K562 (cell line): ENCODE measurements around the gene FTH1. TPM values are rescaled to one million over a fixed set of nuclear protein-coding genes. Genes with fewer than 3 reads are reported as not detected.

Experiments used
- BRD4 ChIP-seq: fragments of 200-600 bp; sonication (generic); IDR thresholded peaks from 2 replicates; pipeline ENCODE4 v1.6.1; 2017; ENCODE audit warnings: inconsistent platforms
- CHD4 ChIP-seq: fragments of 200-600 bp; sonication (generic); IDR thresholded peaks from 3 replicates; pipeline ENCODE4 v1.6.1; 2012; ENCODE audit warnings: low read depth, mild to moderate bottlenecking, mixed read lengths, low read length, inconsistent platforms; ENCODE audit not compliant: insufficient read depth, insufficient replicate concordance, poor library complexity, severe bottlenecking
- DIDO1 ChIP-seq: fragments of 450-650 bp; IDR thresholded peaks from 2 replicates; pipeline ENCODE4 v1.6.1; 2016; ENCODE audit warnings: low read depth, missing biosample characterization, missing genetic modification characterization
- FOXP1 ChIP-seq: sonication (generic); formaldehyde crosslinking; IDR thresholded peaks from 2 replicates; pipeline ENCODE4 v1.8.0; 2022; ENCODE audit warnings: mild to moderate bottlenecking, missing genetic modification reagents
- HMG20A ChIP-seq: fragments of 450-650 bp; formaldehyde crosslinking; conservative IDR thresholded peaks from 2 replicates; pipeline ENCODE4 v1.4.0; 2020; ENCODE audit warnings: mild to moderate bottlenecking, mixed read lengths
- ID3 ChIP-seq, 2 experiments: fragments of 250-450 bp in 1 of 2; fragments of 450-650 bp in 1 of 2; sonication (Bioruptor Pico) in 1 of 2; IDR thresholded peaks; 2 replicates each; pipeline versions ENCODE4 v1.6.1 to v1.8.0; 2016 to 2021; ENCODE audit warnings: mild to moderate bottlenecking in 2 of 2, moderate library complexity in 2 of 2, missing compliant biosample characterization in 1 of 2, missing genetic modification characterization in 1 of 2
- IRF2 ChIP-seq: sonication (generic); formaldehyde crosslinking; IDR thresholded peaks from 2 replicates; pipeline ENCODE4 v1.8.1; 2022; ENCODE audit warnings: mild to moderate bottlenecking, missing genetic modification reagents
- MCM2 ChIP-seq: fragments of 450-650 bp; IDR thresholded peaks from 2 replicates; pipeline ENCODE4 v1.6.1; 2017; ENCODE audit warnings: low read depth, mild to moderate bottlenecking
- MED1 ChIP-seq: sonication (generic); formaldehyde crosslinking; IDR thresholded peaks from 2 replicates; pipeline ENCODE4 v1.8.1; 2023; ENCODE audit warnings: missing genetic modification reagents, borderline replicate concordance
- MXI1 ChIP-seq: IDR thresholded peaks from 2 replicates; pipeline ENCODE4 v1.6.1; 2011; ENCODE audit warnings: low read depth, mild to moderate bottlenecking, improper control_type of control experiment, low read length
- PTBP1 ChIP-seq: fragments of 200-400 bp; formaldehyde crosslinking; IDR thresholded peaks from 2 replicates; pipeline ENCODE4 v1.6.1; 2017; ENCODE audit warnings: low read depth, low read length
- PTTG1 ChIP-seq: fragments of 450-650 bp; IDR thresholded peaks from 2 replicates; pipeline ENCODE4 v1.6.1; 2016; ENCODE audit warnings: low read depth, mild to moderate bottlenecking, missing genetic modification characterization, missing compliant biosample characterization
- PYGO2 ChIP-seq: fragments of 450-650 bp; IDR thresholded peaks from 2 replicates; pipeline ENCODE4 v1.6.1; 2016; ENCODE audit warnings: mild to moderate bottlenecking, missing genetic modification characterization, moderate library complexity, missing compliant biosample characterization
- RBM25 ChIP-seq: fragments of 200-400 bp; formaldehyde crosslinking; IDR thresholded peaks from 2 replicates; pipeline ENCODE4 v1.6.1; 2018; ENCODE audit warnings: low read length, low read depth, moderate library complexity; ENCODE audit not compliant: severe bottlenecking
- RNF2 ChIP-seq: sonication (generic); IDR thresholded peaks from 2 replicates; pipeline ENCODE4 v1.6.1; 2016
- STAT5A ChIP-seq: IDR thresholded peaks from 2 replicates; pipeline ENCODE4 v1.6.1; 2012; ENCODE audit warnings: low read length, inconsistent platforms, borderline replicate concordance
- TBP ChIP-seq: optimal IDR thresholded peaks from 2 replicates; pipeline ENCODE3; 2011; ENCODE audit warnings: low read depth, low read length, improper control_type of control experiment
- TCF7 ChIP-seq: sonication (generic); IDR thresholded peaks from 2 replicates; pipeline ENCODE4 v1.6.1; 2016; ENCODE audit warnings: antibody characterized with exemption, borderline replicate concordance
- XRCC4 ChIP-seq: IDR thresholded peaks from one replicate; pipeline ENCODE4 v1.6.1; 2011; ENCODE audit not compliant: insufficient read depth, insufficient read length; ENCODE audit errors: extremely low read depth
- ZEB2 ChIP-seq: fragments of 450-650 bp; IDR thresholded peaks from 2 replicates; pipeline ENCODE4 v1.6.1; 2016
- ZKSCAN8 ChIP-seq: fragments of 200-800 bp; sonication (Bioruptor generic); IDR thresholded peaks from 2 replicates; pipeline ENCODE4 v1.6.1; 2016; ENCODE audit warnings: missing genetic modification characterization, missing compliant biosample characterization
- ZNF197 ChIP-seq: fragments of 200-800 bp; sonication (Bioruptor generic); IDR thresholded peaks from 2 replicates; pipeline ENCODE4 v1.6.1; 2016; ENCODE audit warnings: low read depth, missing genetic modification characterization, missing compliant biosample characterization
- ZNF239 ChIP-seq: fragments of 250-450 bp; sonication (Bioruptor Pico); IDR thresholded peaks from 2 replicates; pipeline ENCODE4 v1.4.0; 2020; ENCODE audit warnings: mild to moderate bottlenecking
- ZNF445 ChIP-seq: fragments of 250-450 bp; sonication (Bioruptor Pico); IDR thresholded peaks from 2 replicates; pipeline ENCODE4 v1.4.0; 2020; ENCODE audit warnings: low read depth, mild to moderate bottlenecking, moderate library complexity
- ZNF778 ChIP-seq: fragments of 450-650 bp; formaldehyde crosslinking; IDR thresholded peaks from 2 replicates; pipeline ENCODE4 v1.4.0; 2020; ENCODE audit warnings: mild to moderate bottlenecking, moderate library complexity
- polyA plus RNA-seq, 8 experiments: library from polyadenylated mRNA; depleted of rRNA in 4 of 8; stranded (reverse) in 5 of 8; unstranded in 3 of 8; fragments of >200 nt; fragmentation: Nextera tagmentation in 2 of 8; fragmentation: Illumina TruSeq in 1 of 8; extraction: Ambion mirVana in 2 of 8; extraction: Trizol in 1 of 8; gene quantifications; 2 replicates each; pipeline versions ENCODE4 v1.2.1 to v1.2.3, GENCODE V29; 2011 to 2014; ENCODE audit warnings: inconsistent platforms in 1 of 8, missing spikeins in 1 of 8
- total RNA-seq, 7 experiments: library from RNA; depleted of rRNA in 6 of 7; stranded (reverse); fragments of >200 nt in 6 of 7; fragmentation: Illumina TruSeq in 2 of 7; extraction: Trizol in 2 of 7; gene quantifications; 2 replicates each; pipeline versions ENCODE4 v1.2.1 to v1.2.3, GENCODE V29; 2011 to 2021; ENCODE audit warnings: low replicate concordance in 1 of 7
- TF ChIP-seq, protein P1 (sequence below): sonication (generic); formaldehyde crosslinking; IDR thresholded peaks from 2 replicates; pipeline ENCODE4 v1.8.0; 2022; ENCODE audit warnings: missing genetic modification reagents, mild to moderate bottlenecking, borderline replicate concordance
- TF ChIP-seq, protein P2 (sequence below): sonication (generic); formaldehyde crosslinking; IDR thresholded peaks from 2 replicates; pipeline ENCODE4 v1.8.1; 2022; ENCODE audit warnings: missing genetic modification reagents

Gene FTH1
- total and polyA plus RNA-seq, 9 of the 15 experiments (the other 6 are each of a cell fraction or from before 2014, with no cell fraction given), result 370 to 3,146 (median 802) TPM

GRCh38 chr11:61950035-61950547 lies 17.3 kb downstream of the FTH1 start, which contains the start of gene BEST1 (continued):
- TF ChIP-seq MED1 (CRISPR knock-in tag), result no peak
- no peak for TF ChIP-seq DIDO1 (tag)
- no peak for TF ChIP-seq ZNF445 (CRISPR knock-in tag)
- no peak for TF ChIP-seq ZNF197 (CRISPR knock-in tag)
- TF ChIP-seq TCF7, result no peak
- no peak for TF ChIP-seq ID3 (CRISPR knock-in tag; IDR thresholded peaks at IDR 0.05)
- TF ChIP-seq ID3 (tag; IDR thresholded peaks at IDR 0.05), result peak; percentile 74
- no peak for TF ChIP-seq ZNF778 (CRISPR knock-in tag)
- TF ChIP-seq IRF2 (CRISPR knock-in tag), result no peak
- TF ChIP-seq CHD4, result no peak
- TF ChIP-seq ZEB2, result no peak
- TF ChIP-seq ZNF239 (CRISPR knock-in tag), result no peak; the same call in 1 of the 2 replicates
- TF ChIP-seq, protein P1, sequence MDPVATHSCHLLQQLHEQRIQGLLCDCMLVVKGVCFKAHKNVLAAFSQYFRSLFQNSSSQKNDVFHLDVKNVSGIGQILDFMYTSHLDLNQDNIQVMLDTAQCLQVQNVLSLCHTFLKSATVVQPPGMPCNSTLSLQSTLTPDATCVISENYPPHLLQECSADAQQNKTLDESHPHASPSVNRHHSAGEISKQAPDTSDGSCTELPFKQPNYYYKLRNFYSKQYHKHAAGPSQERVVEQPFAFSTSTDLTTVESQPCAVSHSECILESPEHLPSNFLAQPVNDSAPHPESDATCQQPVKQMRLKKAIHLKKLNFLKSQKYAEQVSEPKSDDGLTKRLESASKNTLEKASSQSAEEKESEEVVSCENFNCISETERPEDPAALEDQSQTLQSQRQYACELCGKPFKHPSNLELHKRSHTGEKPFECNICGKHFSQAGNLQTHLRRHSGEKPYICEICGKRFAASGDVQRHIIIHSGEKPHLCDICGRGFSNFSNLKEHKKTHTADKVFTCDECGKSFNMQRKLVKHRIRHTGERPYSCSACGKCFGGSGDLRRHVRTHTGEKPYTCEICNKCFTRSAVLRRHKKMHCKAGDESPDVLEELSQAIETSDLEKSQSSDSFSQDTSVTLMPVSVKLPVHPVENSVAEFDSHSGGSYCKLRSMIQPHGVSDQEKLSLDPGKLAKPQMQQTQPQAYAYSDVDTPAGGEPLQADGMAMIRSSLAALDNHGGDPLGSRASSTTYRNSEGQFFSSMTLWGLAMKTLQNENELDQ (CRISPR knock-in tag), result no peak
- TF ChIP-seq RBM25, result no peak
- no peak for TF ChIP-seq STAT5A
- TF ChIP-seq, protein P2, sequence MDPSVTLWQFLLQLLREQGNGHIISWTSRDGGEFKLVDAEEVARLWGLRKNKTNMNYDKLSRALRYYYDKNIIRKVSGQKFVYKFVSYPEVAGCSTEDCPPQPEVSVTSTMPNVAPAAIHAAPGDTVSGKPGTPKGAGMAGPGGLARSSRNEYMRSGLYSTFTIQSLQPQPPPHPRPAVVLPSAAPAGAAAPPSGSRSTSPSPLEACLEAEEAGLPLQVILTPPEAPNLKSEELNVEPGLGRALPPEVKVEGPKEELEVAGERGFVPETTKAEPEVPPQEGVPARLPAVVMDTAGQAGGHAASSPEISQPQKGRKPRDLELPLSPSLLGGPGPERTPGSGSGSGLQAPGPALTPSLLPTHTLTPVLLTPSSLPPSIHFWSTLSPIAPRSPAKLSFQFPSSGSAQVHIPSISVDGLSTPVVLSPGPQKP, result no peak
- no peak for TF ChIP-seq PYGO2 (tag)
- TF ChIP-seq TBP, result no peak
- no peak for TF ChIP-seq ZKSCAN8 (CRISPR knock-in tag)
- TF ChIP-seq MXI1, result no peak
- no peak for TF ChIP-seq XRCC4
- TF ChIP-seq RNF2, result no peak
- 0 out of 2 replicates have a peak, but pooled peaks have one; percentile 8 for TF ChIP-seq PTTG1 (tag)
- TF ChIP-seq PTBP1, result no peak
- peak; percentile 84 for TF ChIP-seq FOXP1
- TF ChIP-seq HMG20A, result no peak
- no peak for TF ChIP-seq MCM2
- peak; percentile 86 for TF ChIP-seq BRD4
